Cortex of kidney (tissue), 1 donor: ENCODE data around the gene SPO11.

Experiments used
- DNase-seq: peaks from one replicate; lab custom pipeline; 2025; lab: John Stamatoyannopoulos, UW

Gene SPO11, protein sequence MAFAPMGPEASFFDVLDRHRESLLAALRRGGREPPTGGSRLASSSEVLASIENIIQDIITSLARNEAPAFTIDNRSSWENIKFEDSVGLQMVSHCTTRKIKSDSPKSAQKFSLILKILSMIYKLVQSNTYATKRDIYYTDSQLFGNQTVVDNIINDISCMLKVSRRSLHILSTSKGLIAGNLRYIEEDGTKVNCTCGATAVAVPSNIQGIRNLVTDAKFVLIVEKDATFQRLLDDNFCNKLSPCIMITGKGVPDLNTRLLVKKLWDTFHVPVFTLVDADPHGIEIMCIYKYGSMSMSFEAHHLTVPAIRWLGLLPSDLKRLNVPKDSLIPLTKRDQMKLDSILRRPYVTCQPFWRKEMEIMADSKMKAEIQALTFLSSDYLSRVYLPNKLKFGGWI

DNA sequence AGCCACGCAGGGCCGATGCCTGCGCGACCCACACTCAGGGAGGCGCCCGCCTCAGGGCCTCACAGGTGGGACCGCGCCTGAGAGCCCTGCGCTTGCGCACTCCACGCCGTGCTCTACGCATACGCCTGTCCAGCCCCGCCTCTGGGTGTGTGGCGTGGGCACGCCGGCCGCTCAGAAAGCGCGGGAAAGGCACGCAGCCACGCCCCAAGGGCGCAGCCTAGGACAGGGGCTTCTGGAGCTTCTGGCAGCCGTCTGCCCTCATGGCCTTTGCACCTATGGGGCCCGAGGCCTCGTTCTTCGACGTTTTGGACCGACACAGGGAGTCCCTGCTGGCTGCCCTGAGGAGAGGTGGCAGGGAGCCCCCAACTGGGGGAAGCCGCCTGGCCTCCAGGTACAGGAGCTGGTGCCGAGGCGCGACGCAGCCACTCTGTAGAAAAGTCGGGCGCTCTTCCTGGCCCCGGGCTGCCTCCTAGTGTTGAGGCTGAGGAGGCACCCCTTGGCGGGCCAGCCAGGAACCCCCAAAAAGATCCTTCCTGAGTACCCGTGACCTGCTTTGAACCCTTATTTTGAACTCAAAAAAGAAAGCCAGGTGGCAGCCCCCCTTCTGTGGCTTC lies at the start of gene SPO11:
Gene SPO11, plus strand, starts transcription at position 196 of the 614 bp plus-strand sequence. Its CDS starts 65 bp downstream, at position 261.
- DNase-seq = no peak

DNA sequence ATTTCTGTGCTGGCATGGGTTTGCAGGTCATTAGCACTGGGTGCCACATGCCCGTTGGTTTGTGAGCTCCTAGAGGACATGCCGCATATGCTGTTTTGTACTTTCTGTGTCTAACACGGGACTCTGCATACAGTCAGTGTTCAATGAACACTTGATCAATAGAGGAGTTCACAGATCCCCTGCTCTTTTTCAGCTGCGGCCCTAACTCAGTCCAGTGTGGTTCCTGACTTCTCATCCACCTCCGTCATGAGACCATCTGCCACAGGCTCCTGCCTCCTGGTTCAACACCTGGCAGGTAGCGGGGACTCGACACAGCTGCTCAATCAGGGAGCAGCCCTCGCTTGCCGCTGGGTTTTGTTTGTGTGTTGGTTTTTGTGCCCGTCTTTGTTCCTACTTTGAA lies 49.4 kb upstream of the SPO11 start:
- DNase-seq = no peak

DNA sequence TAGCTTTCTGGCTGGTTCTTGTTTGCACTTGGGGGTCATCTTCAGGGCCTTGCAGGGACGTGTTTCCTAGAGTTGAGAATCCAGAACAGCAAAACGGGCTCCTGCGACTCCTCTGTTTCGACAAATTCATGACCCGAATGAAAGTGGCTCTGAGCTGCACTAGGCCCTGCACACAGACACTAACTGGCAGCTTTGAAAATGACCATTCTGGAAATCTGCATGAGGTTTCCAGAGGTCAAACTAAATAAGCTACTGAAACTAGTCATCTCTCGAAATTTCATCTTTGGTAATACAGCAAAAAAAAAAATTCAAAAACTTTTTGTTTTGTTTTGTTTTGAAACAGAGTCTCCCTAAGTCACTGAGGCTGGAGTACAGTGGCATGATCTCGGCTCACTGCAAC lies 47.7 kb upstream of the SPO11 start:
- no peak for DNase-seq

DNA sequence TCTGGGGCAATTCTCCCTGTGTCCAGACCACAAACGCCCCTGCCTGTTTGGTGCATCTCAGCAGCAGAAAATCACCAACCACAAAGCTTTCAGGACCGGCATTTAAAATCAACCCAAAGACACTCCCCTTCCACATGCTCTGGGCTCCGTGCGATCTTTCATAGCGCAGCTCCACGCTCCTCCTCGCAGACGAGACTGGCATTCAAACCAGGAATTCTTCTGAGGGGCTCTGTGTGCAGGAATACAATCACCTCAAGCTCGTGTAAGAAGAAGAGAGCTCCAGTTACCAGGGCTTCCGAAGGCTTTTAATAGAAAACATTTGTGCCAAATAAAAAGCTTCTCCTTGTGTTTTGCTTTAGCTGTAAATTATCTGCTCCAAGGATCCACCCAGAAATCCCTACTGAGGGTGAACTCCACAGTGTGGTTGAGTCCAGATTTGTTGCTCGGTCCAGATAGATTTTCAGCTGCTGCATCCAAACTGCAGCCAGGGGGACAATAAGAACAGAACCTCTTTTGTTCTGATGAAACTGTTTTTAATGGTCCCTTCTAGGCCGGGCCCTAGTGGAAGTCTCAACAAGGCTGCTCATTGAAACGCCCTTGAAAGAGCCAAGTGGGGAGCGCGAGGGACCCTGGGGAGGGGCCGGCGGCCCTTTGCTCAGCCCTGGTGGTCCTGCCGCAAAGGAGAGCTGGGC lies 46.8 kb upstream of the SPO11 start:
- DNase-seq = no peak

DNA sequence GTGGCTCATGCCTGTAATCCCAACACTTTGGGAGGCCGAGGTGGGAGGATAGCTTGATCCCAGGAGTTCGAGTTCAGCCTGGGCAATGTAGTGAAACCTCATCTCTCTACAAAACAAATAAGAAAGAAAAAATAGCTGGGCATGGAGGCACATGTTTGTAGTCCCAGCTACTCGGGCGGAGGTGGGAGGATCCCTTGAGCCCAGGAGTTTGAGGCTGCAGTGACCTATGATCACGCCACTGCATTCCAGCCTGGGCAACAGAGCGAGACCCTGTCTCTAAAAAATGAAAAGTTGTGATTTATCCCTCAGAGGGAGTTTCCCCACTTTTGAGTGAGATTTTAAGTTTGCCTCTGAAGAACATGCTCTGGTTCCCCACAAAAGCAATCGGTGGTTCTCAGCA lies 45.7 kb upstream of the SPO11 start:
- DNase-seq = no peak

DNA sequence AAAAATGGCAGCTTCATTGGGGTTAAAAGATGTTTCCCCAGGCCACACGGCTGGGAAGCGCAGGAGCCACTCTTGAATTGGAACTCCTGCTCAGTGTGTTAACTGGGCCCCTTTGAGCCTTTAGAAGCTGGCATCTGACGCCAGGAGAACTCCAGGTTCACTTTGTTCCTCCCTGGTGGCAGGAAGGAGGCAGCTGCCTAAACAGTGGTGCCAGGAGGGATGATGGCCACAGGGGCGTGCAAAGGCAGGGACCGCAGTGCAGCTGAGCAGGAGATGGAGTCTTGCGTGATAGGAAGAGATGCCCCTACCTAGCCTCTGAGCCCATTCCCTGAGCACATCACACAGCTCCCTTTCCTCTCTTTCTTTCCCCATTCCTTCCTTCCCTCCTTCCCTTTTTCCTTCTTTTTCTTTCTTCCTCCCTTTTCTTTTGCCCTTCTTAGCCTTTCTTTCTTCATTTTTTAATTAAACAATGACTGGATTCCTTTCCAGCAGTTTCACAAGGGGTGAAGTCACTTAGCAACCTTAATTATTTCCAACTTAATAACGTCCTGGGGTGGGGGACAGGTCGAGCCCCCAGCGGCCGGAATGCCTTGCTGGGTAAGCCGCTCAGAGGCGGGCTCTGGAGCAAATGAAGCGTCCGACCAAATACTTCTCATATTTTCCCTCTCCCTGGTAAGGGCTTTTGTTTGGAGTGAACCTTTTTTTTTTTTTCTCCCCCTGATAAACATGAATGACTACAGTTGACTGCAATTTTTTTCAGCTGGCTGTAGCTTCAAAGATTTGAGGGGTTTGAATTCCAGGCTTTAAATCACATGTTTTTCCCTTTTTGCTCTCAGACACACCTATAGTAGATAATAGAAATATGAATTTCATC lies 42.4 kb upstream of the SPO11 start:
- no peak for DNase-seq

DNA sequence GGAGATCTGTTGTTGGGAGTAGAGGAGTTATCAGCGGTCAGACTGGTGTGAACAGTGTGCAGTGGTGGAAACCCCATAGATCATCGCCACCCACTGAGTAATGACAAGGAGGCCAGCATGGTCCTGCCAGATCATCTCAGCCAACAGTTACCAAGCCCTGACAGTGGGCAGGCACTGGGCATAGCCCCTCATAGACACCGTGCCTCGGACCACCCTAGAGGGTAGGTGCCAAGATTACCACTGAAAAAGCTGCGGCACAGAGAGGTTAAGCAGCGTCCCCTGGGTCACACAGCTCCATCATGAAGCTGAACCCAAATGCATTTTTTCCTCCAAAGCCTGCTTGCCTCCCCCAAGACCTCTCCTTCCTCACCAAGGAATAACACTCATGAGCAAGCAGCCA lies 41.7 kb upstream of the SPO11 start:
- DNase-seq = no peak

DNA sequence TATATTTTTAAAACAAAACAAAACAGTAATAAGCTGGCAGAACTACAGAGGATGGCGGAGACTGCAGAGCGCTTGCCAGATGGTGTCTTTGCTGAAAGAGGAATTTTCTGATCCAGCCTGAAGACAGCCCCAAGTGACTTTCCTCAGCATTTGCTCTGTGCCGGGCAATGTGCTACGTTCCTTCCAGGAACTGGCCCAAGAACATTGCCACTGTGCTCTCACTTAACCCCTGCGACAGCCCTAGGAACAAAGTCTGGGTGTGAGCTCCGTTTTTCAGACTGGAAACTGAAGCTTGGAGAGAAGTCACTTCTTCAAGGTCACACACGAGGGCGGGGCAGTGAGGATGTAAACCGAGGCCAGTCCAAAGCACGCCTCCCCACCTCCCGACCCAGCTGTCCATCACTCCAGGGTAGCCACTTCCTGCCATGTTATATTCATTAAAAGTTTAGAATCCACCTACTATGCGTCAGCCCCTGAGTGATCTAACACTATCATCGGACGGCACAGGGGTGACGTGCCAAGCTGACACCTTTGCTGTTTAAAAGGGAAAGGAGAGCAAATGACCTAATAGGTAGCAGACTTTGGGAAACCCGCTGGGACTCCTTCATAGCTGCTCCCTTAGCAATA lies 40.8 kb upstream of the SPO11 start:
- no peak for DNase-seq

DNA sequence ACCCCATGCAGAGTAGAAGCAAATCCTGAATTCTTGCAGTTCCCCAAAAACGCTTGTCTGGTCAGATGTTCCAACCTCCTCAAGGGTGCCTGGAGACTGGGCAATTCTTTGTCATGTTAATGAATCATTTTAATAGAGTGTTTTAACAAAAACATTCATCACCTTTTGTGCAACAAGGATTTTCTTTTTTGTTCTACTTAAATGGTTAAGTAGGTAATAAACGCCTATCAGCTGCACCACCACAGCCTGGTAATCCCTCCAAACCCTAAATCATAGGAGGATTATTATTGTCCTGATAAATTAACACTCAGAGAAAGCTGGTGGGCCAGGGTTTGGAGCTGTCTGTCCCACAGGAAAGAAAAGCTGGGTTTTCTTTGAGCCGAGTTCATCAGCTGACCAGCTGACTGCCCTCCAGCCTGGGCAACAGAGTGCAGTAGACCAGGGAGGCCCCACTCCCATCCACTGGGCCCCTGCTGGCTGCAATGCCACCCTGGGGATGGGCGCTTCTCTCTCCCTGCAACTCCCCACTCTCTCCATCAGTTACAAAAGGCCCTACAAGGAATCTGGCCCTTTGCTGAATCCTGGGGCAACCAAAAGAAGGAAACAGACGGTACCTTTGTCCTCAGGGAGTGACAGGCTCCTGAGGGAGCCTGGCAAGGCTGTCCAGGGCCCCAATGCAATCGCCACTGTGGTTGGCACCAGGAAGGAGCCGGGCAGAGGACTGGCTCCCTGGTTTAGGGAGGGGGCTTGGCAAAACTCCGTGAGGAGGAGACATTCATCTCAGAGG lies 40.0 kb upstream of the SPO11 start:
- no peak for DNase-seq

DNA sequence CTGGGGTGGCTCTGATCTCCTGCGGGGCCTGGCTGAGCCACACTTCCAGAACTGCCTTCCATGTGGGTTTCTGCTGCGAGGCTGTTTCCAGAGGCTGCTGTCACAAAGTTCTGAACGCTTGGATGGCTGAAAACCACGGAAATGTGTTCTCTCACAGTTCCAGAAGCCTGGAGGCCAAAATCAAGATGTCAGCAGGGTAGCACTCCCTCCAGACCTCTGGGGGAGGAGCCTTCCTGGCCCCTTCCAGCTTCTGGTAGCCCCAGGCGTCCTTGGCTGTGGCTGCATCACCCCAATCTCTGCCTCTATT lies 39.5 kb upstream of the SPO11 start:
- DNase-seq = no peak

DNA sequence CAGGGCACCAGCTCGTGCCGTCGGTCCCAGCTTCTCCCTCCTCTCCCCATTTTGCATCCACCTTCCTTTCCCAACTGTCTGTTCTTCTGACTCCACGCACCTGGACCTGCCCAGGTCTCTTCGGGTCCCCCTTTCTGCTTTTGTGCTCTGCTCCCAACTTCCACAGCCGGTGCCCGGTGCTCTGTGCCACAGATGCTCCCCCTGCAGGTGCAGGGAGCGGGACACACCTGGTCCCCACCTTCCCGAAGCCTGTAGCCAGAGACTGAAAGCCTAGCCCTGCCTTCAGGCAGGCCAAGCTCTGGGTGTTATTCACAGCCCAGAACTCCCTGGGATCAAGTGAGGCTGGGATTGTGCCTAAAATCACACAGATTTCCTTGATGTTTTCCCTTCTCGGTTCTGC lies 38.6 kb upstream of the SPO11 start:
- no peak for DNase-seq

DNA sequence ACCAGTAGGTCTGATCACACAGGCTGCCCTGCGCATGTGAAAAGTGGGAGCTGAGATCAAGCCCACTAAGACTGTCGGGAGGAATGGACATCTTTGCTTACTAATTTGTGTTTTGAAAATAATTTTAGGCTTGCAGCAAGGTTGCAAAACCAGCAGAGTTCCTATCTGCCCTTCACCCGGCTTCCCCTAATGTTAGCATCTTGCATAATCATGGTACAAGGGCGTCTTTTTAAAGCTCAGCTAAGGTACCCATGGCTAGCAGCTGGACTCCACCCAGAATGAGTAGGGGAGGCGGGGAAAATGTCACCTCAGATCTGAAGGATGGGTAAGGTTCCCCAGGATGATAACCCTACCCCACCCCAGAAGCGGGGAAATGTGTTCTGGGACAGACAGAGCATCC lies 37.9 kb upstream of the SPO11 start:
- DNase-seq = no peak

DNA sequence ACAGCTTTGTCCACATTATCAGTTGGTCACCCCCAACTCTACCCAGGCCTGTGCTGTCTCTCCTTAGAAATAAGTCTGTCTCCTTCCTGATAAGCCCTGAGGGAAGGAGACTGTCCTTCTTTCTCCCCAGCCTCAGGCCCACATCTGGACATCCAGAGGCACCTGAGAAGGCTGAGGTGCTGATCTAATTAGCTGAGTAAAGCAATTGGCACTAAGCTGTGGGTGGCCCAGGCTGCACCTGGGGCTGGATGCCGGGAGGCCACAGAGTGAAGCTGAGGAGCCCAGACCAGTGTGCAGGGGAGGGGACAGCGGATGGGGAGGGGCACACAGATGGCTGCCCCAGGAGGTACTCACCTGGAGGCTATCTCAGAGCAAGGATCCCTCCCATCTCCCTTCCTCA lies 37.0 kb upstream of the SPO11 start:
- no peak for DNase-seq

DNA sequence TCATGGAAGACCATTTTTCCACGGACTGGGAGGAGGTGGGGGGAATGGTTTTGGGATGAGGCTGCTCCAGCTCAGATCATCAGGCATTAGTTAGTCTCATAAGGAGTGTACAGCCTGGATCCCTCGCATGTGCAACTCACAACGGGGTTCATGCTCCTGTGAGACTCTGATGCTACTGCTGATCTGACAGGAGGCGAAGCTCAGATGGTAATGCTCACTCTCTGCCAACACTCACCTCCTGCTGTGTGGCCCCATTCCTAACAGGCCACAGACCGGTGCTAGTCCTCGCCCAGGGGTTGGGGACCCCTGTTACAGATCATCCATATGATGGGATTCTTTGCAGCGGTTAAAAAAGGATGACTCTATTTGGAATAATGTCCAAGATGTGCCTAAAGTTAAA lies 35.6 kb upstream of the SPO11 start:
- no peak for DNase-seq

DNA sequence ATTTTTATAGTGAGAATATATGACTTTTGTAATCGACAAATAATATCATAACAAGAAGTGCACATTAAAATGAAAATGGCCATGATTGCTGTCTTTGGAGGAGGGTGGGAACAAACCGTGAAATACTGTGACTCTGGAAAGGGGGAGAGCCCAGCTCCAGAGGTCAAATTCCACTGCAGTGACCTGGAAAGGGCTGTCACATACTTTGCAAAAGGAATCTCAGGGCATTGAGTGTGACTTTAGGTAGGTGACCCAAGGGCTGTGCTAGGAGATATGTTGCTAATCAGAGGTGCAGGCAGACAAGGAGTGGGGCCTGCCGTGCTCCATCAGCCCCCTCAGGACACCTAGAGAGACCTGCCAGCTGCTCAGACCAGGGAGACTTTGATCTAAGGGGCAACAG lies 35.1 kb upstream of the SPO11 start:
- no peak for DNase-seq

DNA sequence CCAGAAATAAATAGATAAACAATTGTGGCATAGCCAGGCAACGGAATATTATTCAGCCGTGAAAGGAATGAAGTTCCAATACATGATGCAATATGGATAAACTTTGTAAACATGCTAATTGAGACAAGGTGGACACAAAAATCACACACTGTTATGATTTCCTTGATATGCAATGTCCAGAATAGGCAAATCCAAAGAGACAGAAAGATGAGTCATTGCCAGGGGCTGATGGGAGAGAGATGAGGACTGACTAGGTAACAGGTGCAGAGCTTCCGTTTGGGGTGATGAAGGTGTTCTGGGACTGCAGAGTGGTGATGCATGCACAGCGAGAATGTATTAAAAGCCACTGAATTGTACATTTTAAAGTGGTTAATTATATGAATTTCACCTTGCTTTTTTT lies 31.1 kb upstream of the SPO11 start:
- no peak for DNase-seq

DNA sequence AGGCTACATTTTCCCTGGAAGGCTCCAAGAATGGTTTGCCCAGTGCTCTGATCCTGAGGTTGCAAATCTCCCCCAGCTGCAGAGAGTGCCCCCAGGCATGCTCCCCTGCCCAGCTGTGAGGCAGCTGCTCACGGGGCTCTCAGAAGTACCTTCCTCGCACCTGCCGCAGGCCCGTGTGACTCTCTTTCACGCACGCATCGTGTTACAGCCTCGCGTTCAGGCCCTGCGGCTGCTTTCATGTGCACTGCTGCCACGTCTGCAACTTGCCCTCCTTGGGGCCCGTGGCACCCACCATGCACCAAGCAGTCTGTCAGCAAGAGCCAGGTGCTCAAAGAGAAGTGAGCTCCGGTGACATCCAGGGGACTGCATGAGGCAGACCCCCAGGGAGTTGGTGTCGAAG lies 28.6 kb upstream of the SPO11 start:
- no peak for DNase-seq

DNA sequence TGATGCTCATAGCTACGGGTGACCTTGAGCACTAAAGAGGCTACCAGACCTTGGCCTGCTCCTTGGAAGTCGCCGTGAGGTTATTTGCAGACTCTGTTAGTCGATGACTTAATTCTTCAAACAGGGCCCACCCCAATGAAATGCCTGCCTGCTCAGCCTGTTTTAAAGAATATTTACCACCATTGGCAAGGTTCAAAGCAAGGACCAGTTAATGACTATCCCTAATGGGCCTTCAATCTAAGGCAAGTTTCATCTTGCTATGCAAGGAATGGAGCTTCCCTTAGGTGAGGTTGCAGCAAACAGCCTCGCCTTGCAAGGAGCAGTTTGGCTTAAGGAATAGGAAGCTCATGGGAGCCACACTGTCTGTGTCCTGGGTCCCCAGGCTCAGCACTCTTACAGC lies 22.9 kb upstream of the SPO11 start:
- DNase-seq = no peak

DNA sequence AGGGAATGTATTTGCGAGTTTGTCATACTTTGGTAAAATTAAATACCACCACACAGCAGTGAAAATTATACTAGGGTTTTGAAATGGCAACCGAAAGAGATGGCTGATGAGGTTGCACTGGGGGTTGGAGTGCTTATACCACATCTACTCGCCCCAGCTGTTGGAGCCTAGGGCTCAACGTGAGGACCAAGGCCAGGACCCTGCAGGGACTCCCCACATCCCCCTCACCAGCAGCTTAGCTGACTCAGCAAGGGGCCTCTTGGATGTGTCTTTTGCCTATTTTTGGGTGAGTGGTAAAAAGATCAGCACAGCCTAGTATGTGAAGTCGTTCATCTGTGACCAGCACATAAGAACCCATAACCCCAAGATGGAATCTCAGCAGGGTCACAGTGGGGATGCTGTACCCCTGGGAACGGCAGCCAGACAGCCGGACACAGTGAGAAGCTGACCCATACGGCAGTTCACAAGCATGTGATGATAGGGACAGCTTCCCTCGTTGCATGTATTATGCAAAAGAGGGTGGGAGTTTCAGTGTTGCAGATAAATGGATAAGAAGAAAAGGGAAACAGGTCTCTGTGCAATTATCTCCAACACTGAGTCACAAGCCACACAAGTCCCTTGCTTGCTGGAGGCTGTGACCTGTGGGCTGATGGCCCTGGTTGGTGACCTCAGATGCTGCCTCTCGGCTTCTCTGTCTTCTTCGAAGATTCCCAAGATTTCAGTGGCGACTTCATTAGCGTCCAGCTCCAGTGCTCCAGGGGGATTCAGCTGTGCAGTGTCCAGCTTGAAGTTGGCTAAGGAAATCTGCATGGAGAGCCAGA lies 20.9 kb upstream of the SPO11 start:
- no peak for DNase-seq

DNA sequence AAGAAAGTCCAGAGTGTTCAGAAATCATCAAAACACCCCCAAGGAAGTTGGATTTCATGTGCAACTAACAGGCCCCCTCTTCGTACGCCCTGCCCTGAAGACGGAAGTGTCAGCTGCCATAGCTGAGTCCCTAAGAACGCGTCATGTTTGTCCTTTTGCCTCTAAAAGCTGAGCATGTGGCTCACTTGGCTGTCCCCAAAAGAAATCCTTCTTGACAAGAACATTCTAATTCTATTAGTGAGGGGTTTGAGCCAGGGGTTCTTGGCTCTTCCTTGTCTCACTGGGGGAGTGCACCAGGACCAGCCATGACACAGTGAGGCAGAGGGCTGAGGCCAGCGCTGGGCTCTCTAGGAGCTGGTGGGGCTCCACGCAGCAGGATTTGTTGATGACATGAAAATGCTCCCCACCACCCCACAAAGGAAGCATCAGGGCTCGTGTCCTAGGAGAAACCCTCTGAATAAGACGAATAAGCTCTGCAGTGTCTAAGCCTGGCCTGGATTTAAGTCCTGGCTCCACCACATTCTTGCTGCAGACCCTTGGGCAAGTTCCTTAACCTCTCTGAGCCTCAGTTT lies 20.0 kb upstream of the SPO11 start:
- DNase-seq = no peak
